GM18520 (cell line): Measurements from ENCODE around the gene TCIRG1.

Experiments used
- ATAC-seq: cut with Tn5 transposase; IDR thresholded peaks from one replicate; pipeline ENCODE4 v1.9.1; 2021; ENCODE audit not compliant: unreplicated experiment

The TCIRG1 gene

DNA sequence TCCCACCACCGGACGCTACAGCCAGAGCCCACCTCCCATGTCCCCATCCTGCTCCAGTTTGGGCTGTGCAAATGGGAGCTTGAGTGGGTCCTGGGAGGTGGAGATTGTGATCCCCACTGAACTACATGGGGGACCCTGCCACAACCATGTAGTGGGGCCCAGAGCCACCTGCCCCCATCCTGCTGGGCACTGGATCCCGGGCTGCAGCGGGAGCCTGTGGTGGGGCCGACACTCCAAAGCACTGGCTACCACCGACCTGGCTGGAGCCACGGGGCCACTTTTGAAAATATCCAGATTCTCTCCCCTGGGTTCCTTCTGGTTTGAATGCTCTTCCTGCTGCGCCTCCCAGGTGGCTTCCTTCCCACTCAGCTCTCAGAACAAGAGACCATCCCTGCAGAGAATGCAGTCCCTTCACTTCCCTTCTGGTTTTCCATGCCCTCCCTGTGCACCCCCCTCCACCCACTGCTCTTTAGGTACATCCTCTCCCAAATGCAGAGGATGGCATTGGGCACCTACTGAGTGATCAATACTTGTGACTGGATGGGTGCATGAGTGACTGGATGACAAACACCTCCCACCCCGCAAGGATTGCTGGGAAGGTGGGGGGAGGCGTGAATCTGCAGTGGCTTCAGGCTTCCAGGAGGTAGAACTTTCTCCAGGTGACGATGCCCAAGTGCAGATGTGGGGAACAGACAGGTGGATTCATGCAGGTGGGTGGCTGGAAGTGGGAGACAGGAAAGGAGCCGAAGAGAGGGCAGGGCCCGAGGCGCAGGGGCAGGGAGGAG lies 34.1 kb upstream of the TCIRG1 start:
- no peak for ATAC-seq

DNA sequence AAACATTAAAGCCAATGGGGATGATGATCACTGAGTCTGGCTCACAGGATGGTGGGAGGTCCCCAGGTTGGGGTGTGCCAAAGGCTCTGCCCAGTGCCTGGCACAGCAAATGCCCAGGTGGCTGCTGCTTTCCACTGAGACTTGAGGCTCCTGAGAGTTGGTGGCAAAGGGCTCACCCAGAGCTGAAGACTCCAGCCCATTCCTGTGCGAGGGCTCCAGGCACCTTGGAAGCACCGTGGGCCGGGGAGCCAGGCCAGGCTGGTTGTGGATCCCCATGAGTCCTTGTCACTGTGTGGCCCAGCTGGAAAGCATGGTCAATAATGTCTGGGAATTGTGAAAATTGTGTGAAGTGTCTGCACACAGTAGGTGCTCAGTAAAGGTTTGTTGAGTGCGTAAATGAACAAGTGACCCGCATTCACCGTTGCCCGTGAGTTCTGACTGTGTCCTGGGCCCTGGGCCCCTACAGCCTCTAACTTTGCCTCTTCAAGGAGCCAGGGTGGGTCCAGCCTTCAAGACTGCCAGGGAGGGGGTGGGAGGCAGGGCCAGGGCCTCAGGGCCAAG lies 32.1 kb upstream of the TCIRG1 start:
- ATAC-seq = no peak

DNA sequence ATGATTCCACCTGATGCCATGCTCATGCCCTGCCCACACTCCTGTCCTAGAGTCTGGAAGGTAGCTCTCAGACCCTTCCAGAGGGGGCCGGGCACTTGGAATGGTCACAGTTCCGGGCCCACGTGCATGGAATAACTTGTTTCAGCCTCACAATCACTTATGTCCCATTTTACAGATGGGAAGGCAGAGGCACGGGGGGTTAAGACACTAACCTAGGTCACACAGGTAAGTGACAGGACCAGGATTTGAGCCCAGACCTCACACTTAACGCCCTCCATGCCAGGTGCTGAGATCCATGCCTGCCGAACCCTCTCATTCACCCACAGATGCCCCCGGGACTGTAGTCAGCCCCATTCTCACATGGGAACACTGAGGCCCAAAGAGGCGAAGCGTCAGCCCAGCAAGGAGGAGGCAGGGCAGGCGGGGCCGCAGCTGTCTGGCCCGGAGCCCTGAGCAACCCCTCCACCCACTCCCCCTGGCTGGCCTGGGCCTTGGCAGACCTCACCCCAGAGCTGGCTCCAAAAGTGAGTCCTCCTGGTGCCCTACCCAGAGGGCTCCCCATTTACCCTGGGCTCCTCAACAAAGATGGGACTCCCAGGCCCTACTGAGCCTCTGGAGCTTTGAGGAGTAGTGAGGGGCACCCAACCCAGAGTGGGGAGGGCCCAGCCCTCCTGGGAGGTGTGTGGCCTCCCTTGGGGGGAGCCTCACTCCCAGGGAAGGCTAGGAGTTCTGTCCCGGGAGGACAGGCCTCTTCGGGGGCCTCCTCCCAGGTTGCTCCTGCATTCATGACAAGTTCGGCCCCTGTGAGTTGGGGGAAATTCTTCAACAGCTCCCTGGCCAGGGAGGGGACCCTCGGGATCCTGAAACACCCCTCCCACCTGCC lies 31.1 kb upstream of the TCIRG1 start:
- ATAC-seq = no peak

DNA sequence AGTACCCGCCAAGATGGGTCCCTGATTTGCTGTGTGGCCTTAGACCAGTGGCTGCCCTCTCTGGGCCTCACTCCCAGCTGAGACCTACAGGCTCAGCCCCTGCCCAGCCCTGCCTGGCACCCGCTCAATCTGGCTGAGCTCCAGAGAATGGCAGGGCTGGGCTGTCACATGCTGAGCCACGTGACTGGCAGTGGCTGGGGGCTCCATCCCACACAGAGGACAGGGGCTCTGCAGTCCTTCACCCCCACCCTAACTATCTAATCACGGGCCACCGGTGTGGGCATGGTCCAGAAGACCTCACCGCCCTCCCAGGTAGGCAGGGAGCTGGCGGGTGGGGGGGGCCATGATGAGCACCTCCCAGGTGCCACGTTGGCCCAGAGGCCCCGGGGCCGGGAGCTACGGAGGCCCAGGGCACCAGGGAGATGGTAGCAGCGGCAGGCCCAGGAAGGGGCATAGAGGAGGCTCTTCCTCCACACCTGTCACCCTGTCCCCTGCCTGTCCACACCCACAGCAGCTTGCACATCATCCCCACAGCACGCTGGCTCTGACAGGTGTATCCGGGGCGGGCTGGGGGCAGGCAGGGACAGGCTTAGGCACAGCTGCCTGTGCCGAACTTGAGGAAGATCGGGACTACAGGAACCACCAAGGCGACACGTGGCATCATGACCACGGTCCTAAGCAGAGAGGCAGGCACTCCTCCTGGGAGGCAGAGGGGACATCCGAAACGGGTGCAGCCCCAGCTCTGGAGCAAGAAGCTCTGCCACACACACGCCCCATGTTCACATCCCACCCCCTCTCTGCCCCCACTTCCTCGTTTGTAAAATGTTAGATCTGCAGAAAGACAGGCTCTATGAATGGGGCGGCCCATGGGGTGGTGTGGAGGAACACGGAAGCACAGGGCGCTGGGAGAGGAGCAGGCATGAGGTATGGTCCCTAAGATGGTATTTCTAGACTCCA lies 30.2 kb upstream of the TCIRG1 start:
- no peak for ATAC-seq

DNA sequence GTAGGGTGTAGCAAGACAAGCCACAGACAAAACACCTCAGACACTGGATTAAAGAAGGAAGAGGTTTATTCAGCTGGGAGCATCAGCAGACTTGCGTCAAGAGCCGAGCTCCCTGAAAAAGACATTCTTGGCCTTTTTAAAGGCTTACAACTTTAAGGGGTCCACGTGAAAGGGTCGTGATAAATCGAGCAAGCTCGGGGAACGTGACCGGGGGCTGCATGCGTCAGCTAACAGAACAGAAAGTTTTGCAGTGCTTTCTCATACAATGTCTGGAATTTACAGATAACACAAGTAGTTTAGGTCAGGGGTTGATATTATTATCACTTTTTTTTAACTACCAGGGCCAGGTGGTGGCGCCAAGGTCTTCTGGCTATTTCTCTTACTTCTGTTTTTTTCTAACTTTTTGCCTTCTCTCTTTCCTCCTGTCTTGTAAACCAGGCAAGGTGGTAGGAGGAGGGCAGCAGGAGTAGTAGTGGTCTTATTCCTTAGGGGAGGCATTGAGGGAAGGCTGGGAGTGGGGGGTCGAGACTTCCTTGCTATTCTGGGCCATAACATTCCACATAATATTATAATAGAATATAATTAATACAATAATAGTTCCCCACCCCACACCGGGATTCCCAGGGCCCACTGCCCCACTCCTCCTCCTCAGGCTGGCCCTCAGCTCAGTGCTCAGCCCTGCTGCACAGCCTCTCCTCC lies 29.3 kb upstream of the TCIRG1 start:
- ATAC-seq = no peak

DNA sequence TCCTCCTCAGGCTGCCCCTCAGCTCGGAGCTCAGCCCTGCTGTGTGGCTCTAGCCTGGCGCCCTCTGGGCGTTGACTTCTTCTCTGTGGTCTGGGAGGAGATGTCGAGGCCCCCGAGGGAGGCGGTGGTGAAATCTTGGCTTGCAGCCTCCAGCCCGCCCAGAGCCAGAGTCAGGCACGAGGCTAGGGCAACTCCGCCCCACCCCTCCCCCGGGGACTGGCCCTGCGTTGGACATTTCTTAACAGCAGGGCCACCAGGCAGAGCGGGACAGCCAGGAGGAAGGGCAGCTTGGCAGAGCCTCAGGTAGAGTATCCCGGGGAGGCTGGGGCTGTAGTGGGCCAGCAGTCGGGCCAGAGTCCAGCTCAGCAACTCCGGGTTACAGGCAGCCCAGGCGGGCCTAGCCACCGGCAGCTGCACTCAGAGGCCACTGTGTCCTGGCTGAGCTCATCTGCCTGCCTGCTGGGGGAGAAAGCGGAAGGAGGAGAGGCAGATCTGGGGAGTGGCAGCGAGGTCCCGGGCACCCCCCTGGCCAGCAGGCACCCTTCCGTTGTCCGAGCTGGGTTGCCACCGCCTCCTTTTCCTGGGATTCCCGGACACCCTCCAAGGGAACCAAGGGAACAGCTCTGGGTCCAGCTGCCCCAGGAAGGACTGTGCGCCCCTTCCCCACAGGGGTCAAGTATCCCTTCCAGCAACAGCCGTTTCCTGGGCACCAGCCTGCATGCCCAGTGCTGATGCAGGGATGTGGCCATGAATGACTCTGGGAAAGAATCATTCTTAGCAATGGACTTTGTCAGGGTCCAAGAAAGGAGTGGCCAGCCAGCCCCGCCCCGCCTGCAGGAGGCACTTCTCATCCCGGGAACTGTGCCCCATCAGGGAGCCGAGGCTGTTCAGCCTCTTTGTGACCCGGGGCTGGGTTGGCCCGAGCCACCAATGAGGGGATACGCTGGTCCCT lies 28.5 kb upstream of the TCIRG1 start, which contains the start of gene ALDH3B1:
Gene ALDH3B1, plus strand, starts transcription at position 238 of the 952 bp plus-strand sequence. CDS start 4,971 bp downstream, outside the sequence.
- ATAC-seq = no peak

DNA sequence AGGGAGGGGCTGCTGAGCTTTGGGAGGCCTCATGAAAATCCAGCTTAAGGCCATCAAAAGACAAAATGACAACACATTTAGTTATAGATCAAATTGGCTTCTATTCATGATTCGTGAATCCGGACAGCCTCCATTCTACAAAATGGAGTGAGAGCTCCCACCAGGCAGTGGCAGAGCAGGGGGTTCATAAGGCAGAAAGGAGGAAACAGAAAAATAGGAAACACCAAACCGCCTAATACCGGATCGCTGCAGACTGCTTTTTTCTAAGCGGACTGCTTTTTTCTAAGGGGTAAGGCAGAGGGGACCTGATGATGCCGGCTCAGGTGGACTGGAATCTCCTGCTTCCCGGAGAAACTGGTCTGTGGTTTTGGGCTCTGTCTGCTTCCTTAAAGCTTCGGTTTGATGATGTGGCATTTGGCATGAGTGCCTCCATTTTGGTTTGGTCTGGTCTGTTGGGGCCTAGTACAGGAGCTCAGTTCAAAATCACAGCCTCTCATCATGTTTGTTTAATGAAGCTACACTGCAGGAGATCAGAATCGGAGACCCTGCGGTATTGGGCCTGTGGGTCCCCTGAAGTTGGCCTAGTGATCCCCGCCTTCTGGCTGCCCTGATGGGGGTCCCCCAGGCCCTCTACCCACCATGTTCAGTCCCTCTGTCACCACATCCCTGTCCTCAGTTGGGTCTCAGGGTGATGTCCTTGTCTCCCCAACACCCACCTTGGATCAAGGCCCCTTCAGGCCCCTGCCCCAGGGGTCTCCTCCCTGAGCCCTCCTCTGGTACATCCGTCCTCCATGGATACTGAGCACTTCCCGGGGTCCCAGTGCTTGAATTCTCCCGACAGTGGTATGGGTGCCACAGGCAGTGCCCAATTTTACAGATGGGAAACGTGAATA lies 27.5 kb upstream of the TCIRG1 start:
- no peak for ATAC-seq

DNA sequence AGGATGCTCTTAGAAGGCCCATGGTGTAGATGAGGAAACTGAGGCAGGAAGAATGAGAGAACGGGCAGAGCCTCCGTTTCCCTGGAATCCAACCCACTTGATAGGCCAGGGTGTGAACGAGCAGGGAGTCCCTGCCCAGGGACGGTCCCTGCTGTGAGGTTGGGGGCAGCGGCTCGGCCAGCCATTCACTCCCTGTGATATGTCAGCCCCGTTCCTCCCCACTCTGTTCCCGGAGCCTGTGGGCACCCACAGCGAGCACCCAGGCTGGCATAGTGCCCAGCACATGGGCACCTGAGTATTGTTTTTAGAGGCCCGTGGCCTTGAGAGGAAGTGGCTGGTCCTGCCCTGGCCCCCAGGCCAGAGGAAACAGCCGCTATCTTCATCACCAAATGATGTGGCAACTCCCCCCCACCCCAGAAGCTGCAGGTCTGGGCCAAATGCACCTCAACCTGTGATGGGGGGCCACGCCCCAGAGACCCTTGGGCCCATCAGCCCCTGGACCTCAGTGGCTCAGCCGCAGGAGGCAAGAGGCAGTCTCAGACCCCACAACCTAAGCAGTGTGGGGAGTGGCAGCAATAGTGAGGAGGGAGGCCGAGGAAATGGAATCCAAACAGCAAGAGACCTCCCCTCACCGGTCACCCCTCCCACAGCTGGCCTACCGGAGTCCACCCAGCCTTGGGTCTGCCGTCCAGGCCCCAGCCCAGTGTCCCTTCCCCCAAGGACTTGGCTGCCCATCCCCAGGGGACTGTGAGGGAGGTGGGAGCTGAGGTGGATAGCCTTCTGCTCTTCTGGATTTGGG lies 26.6 kb upstream of the TCIRG1 start:
- ATAC-seq = no peak

DNA sequence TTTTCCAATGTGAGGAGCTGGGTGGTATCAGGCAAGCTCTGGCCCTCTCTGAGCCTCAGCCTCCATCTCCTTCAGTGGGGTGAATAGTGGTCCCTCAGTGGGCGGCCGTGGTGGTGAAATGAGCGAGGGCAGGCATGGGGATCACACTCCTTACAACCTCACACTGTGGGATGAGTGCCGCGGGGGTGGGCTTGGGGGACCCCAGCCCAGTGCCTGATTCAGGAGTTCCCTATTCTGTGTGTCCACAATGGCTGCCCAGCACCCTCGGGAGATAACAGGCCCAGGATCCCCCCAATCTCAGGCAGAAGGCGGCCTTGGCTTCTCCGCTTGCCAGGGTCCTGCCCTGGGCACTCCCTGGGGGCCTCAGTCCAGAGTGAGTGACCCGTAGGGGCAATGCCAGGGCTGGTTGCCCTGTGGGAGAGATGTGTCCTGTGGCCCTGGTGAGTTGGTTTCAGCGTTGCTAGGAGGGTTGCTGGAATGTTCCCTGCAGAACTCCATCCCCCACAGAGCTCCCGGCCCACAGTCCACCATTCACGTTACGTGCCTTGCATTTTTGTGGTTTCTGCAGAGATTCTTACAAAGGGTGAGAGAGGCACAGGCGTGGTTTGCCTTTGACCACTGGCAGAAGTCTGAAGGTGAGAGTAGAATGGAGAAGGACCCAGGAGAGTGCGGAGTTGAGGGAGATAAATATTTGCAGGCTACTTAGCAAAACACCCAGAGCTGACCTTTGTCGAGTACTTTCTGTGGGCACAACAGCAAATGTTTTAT lies 25.8 kb upstream of the TCIRG1 start:
- no peak for ATAC-seq

DNA sequence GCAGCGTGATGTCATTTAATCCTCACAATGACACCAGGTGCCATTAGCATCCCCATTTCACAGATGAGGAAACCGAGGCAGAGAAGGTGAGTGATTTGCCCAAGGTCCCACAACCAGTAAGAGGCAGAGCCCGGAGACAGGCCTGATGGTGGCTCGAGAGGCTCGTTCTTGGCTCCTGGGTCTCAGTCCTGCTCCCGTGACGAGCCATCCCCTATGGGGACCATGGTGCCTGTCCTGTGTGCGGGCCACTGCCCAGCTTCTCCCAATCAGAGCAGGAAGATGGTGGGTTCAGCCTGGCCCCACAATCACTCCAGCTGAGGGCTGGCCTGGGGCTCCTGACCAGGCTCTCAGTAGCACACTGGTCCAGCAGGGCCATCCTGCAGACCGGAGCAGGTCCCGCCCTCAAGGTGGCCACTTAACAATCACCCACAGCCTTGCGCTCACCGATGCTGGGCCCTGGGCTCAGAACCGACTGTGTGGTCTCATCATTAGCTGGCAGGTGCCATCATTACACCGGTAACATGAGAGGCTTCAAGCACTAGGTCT lies 25.1 kb upstream of the TCIRG1 start:
- no peak for ATAC-seq

DNA sequence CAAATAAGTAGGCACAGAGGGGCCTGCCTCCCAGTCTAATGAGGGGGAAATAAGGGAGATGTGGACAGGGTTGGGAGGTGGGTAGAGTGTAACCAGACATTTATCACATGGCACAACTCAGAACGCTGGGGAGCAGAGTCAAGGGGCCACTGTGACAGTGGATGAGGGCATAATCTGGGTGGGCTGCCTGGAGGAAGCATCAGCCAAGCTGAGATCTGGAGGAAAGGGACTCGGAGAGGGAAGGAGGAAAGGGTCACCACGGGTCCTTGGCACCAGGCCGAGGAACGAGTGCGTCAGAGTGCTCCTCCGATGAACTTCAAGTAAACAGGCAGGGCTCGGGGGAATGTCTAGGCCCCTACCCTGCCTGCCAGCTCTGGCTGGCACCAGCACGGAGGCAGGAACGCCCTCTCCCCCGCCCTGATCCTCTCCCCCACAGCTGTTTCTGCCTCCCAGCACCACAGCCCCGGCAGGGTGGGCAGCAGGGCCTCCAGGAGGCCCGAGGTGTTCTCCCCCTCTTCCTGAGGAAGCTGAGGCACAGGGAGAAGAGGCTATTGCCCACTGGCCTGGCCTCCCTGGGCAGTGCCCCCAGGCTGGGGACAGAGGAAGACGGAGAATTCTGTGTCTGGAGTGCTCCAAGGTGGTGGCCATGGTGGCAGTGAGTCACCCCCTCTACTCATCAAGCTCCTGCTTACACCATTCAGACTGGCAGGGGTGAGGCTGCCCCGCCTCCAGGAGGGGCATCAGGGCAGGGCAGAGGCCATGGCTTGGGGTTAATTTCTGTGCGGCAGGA lies 24.5 kb upstream of the TCIRG1 start:
- ATAC-seq = no peak

DNA sequence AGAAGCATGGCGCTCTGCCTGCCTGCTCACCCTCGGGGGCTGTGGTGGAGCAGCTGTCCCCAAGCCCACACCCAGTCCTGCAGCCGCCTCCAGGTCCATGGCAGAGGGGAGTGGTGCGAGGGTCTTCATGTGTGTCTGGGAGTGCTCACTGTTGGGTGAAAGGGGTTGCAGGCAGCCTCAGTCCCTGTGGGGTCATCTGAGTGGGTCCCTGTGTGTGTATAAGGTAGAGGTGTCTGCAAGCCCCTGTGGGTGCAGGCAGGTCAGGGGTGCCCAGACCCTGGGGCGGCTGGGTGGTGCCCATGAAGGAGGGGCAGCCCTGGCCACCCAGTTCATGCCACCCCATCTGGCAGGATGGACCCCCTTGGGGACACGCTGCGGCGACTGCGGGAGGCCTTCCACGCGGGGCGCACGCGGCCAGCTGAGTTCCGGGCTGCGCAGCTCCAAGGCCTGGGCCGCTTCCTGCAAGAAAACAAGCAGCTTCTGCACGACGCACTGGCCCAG lies 23.8 kb upstream of the TCIRG1 start:
- ATAC-seq = no peak

DNA sequence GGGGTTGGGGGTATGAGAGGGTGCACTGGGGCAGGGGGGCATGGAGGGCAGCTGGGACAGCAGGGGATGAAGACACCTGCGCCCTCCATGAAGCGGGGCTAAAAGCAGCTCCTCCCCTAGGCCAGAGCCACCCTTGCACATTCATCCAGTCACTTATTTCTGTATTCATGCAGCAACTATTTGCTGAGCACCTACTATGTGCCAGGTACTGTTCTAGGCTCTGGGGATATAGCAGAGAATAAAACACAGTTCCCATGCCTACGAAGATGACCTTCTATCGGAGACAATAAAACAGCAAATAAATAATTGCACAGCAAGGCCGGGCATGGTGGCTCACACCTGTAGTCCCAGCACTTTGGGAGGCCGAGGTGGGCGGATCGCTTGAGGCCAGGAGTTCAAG lies 23.4 kb upstream of the TCIRG1 start:
- ATAC-seq = no peak

DNA sequence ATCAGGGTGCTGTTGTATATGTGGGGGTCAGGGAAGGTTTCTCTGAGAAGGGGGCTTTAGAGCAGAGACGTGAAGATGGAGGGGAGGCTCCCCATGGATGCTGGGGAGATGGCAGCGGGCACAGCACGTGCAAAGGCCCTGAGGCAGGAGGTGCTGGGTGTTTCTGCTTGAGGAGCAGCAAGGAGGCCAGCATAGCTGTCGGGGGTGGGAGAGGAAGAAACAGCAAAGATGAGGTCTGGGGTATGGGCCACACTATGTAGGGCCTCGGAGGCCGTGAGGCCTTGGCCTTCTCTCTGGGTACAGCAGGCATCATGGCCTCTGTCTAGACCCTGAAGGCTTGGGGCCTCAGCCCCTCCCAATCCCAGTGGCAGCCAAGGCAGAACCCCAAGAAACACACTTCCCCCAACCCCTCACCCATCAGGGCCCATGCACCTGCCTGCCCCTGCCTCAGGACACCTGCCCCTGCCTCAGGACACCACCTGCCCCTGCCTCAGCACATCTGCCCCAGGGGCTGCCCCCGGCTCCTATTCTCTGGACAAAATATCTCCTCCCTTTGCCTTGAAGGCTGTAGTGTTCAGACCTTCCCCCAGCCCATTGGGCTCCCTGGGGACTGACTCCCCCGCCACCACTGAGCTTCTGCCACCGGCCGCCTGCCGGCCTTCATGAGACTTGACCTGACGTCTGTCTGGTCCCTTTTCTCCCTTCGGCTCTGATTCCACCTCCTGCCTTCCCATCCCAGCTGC lies 22.5 kb upstream of the TCIRG1 start:
- no peak for ATAC-seq
